ENCODE data around the gene PXDN.

GRCh38 chr2:1748741-1749488, 4.6 kb upstream of the PXDN start:
- TF ChIP-seq POLR2A (IDR thresholded peaks at IDR 0.05) (no peak), CTCF (IDR thresholded peaks at IDR 0.05) (no peak)

All from heart left ventricle (tissue), 13 donors.